ENCODE results near the gene EMILIN1. TPM values are rescaled to one million over a fixed set of nuclear protein-coding genes. Genes with fewer than 3 reads are reported as not detected.

The EMILIN1 gene
- total RNA-seq, 1 experiment from 2014 or later, result 31.0 TPM

GRCh38 chr2:27065128-27065527, 13.3 kb upstream of the EMILIN1 start:
- Histone ChIP-seq H3K27ac (ENCODE audit: low read depth, low read length, poor library complexity, severe bottlenecking) (no peak overlapping the region), H3K27me3 (replicated peaks; ENCODE audit: insufficient read depth, low read depth, low read length, poor library complexity) (no peaks in the 10 kb centered on the region), H3K9me3 (ENCODE audit: low read depth, low read length, poor library complexity, severe bottlenecking) (no peaks in the 10 kb centered on the region), H3K4me1 (ENCODE audit: insufficient read depth, low read length, poor library complexity, severe bottlenecking) (peaks cover 6% of the 10 kb centered on the region), H3K36me3 (ENCODE audit: insufficient read depth, low read length, poor library complexity, severe bottlenecking) (peaks cover 19% of the 10 kb centered on the region), H3K4me3 (ENCODE audit: low read depth, low read length, poor library complexity, severe bottlenecking) (no peak overlapping the region)
- intact Hi-C loops (cut with micrococcal nuclease; ENCODE audit: unreplicated experiment), result no loop called here
- no peak for DNase-seq (ENCODE audit: low spot score)
- no peak for TF ChIP-seq EZH2 (IDR thresholded peaks at IDR 0.05; ENCODE audit: borderline replicate concordance, low read depth, low read length, poor library complexity, severe bottlenecking)
- no peak for TF ChIP-seq CTCF (conservative IDR thresholded peaks at IDR 0.05; ENCODE audit: low read depth, low read length)
- POLR2A ChIA-PET (ENCODE audit: low non-redundant PET), result interaction anchor here (0.7 kb wide), 1 partner anchor 278 kb away, joined by 9 read pairs; no protein-coding TSS in a partner anchor
- no TSS peak for BruUV-seq (replicated peaks)
- CTCF ChIA-PET, result no interaction called here

DNA sequence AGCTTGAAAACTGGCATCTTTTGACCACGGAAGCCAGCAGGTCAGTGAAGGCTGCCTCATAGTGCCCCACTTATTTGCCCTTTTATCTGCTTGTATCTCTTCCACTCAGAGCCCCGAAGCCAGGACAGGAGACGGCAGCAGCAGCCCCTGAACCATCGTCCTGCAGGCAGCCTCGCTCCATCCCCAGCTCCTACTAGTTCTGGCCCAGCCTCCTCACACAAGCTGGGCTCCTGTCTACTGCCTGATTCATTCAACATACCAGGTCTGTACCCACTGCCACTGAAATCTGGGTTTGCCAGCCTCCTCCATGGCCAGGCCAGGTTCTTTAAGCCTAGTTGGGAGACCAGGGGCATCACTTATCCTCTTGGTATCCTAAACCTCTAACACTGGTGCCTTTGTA, 11.0 kb upstream of the EMILIN1 start:
- H3K9me3 ChIP-seq (ENCODE audit: low read depth, low read length, poor library complexity, severe bottlenecking), result no peaks in the 10 kb centered on the region
- H3K4me3 ChIP-seq (ENCODE audit: low read depth, low read length, poor library complexity, severe bottlenecking), result no peak overlapping the region
- POLR2A ChIA-PET (ENCODE audit: low non-redundant PET), result interaction anchor here (0.6 kb wide), 2 partner anchors 17 to 500 kb away, joined by 3 to 5 read pairs; no protein-coding TSS in a partner anchor
- DNase-seq (ENCODE audit: low spot score), result no peak
- no peak overlapping the region for H3K27ac ChIP-seq (ENCODE audit: low read depth, low read length, poor library complexity, severe bottlenecking)
- BruUV-seq (replicated peaks), result no TSS peak
- no peak for TF ChIP-seq CTCF (conservative IDR thresholded peaks at IDR 0.05; ENCODE audit: low read depth, low read length)
- no peak for TF ChIP-seq EZH2 (IDR thresholded peaks at IDR 0.05; ENCODE audit: borderline replicate concordance, low read depth, low read length, poor library complexity, severe bottlenecking)
- peaks cover 16% of the 10 kb centered on the region for H3K4me1 ChIP-seq (ENCODE audit: insufficient read depth, low read length, poor library complexity, severe bottlenecking)
- intact Hi-C loops (cut with micrococcal nuclease; ENCODE audit: unreplicated experiment), result no loop called here
- H3K36me3 ChIP-seq (ENCODE audit: insufficient read depth, low read length, poor library complexity, severe bottlenecking), result peaks cover 21% of the 10 kb centered on the region
- no peaks in the 10 kb centered on the region for H3K27me3 ChIP-seq (replicated peaks; ENCODE audit: insufficient read depth, low read depth, low read length, poor library complexity)
- CTCF ChIA-PET, result no interaction called here

DNA sequence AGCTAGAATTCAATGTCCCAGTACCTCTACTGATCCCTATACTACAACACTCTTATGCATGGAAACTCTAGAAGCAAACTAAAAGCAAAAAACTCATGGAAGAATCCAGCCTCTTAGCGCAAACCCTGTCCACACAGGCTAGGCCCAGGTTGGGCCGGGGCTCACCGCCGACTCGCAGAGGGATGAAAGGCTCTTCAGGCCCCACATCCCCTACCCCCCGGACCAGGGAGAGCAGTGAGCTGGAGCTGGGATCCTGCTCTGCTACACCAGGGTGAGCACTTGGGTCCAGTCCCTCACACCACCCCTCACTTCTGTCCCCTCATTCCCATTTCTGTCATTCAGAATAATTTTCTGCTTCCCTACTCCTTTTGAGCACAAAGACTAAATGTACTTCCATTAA, 9.0 kb upstream of the EMILIN1 start:
- Histone ChIP-seq H3K27me3 (replicated peaks; ENCODE audit: insufficient read depth, low read depth, low read length, poor library complexity) (no peaks in the 10 kb centered on the region), H3K4me3 (ENCODE audit: low read depth, low read length, poor library complexity, severe bottlenecking) (no peak overlapping the region), H3K9me3 (ENCODE audit: low read depth, low read length, poor library complexity, severe bottlenecking) (no peaks in the 10 kb centered on the region), H3K36me3 (ENCODE audit: insufficient read depth, low read length, poor library complexity, severe bottlenecking) (peaks cover 21% of the 10 kb centered on the region), H3K4me1 (ENCODE audit: insufficient read depth, low read length, poor library complexity, severe bottlenecking) (peaks cover 30% of the 10 kb centered on the region), H3K27ac (ENCODE audit: low read depth, low read length, poor library complexity, severe bottlenecking) (peak overlapping the region; percentile 14)
- BruUV-seq (replicated peaks), result no TSS peak
- POLR2A ChIA-PET (ENCODE audit: low non-redundant PET), result no interaction called here
- TF ChIP-seq CTCF (conservative IDR thresholded peaks at IDR 0.05; ENCODE audit: low read depth, low read length) (no peak), EZH2 (IDR thresholded peaks at IDR 0.05; ENCODE audit: borderline replicate concordance, low read depth, low read length, poor library complexity, severe bottlenecking) (no peak)
- DNase-seq (ENCODE audit: low spot score), result no peak
- CTCF ChIA-PET, result interaction anchor here (0.5 kb wide), 1 partner anchor 53 kb away, joined by 5 read pairs; no protein-coding TSS in a partner anchor
- intact Hi-C loops (cut with micrococcal nuclease; ENCODE audit: unreplicated experiment), result no loop called here
